ENCODE measurements around the gene JOSD2.
"Not testable (repeated sequence)": the region's sequence is repeated elsewhere in the genome, so short reads cannot be mapped to it uniquely, and the experiment has no call there.

Gene JOSD2

DNA sequence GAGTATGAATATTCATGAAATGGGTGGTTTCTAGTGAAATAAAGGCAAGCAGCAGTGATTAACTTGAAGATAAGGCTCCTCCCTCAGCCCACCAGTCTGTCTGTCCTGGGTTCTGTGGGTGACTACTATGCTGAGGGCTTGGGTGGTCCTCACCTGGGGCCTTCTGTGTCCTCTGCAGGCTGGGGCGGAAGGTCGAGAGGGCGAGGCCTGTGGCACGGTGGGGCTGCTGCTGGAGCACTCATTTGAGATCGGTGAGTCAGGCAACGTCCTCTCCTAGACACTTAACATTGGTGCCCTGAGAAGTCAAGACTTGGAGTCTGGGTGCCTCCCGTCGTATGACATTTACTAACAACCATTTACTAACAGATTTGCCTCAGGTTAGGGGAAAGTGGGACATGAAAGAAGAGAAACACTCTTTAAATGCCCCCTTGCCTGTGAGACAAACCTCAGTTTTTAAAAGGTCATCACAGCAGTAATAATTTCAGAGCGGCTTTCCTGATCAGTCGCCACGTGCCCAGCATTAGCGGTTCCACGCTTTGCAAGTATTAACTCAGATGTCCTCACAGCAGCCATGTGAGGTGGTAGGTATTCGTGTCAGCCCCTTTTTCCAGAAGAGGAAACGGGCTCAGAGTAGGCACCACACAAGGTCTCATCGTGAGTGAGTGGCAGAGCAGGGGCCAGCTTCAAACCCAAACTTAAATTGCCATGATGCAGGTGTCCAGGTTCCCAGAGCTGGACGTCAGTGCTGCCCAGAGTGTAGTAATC lies 33.1 kb downstream of the JOSD2 start:
- H3K4me1 ChIP-seq (ENCODE audit: control insufficient read depth in 1 of 2, insufficient read depth in 1 of 2, low read depth in 1 of 2, low read length in 1 of 2) = peaks cover 8 to 13% of the 10 kb centered on the region in 2 experiments
- H3K27ac ChIP-seq = no peak overlapping the region
- no peaks in the 10 kb centered on the region for H3K27me3 ChIP-seq
- H3K36me3 ChIP-seq = peaks cover 42% of the 10 kb centered on the region
- no peak overlapping the region for H3K4me3 ChIP-seq (ENCODE audit: low read depth in 1 of 2, low read length in 1 of 2)
- no peaks in the 10 kb centered on the region for H3K9me3 ChIP-seq
- no peak for TF ChIP-seq CTCF (IDR thresholded peaks at IDR 0.05)

DNA sequence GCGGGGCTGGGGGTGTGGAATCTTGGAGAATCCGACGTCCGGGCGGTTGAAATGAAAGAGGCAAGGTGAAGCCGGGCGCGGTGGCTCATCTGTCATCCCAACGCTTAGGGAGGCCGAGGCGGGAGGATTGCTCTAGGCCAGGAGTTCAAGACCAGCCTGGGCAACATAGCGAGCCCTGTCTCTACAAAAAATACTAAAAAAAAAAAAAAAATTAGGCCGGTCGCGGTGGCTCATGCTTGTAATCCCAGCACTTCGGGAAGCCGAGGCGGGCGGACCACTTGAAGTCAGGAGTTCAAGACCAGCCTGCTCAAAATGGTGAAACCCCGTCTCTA lies 34.1 kb downstream of the JOSD2 start:
- Histone ChIP-seq H3K27ac (peak overlapping the region; percentile 75), H3K4me3 (ENCODE audit: low read depth in 1 of 2, low read length in 1 of 2) (peak overlapping the region; percentile 80 to 82), H3K9me3 (no peaks in the 10 kb centered on the region), H3K27me3 (no peaks in the 10 kb centered on the region), H3K4me1 (ENCODE audit: control insufficient read depth in 1 of 2, insufficient read depth in 1 of 2, low read depth in 1 of 2, low read length in 1 of 2) (peaks cover 8 to 13% of the 10 kb centered on the region in 2 experiments), H3K36me3 (peaks cover 32% of the 10 kb centered on the region)
- TF ChIP-seq CTCF (IDR thresholded peaks at IDR 0.05) = no peak

DNA sequence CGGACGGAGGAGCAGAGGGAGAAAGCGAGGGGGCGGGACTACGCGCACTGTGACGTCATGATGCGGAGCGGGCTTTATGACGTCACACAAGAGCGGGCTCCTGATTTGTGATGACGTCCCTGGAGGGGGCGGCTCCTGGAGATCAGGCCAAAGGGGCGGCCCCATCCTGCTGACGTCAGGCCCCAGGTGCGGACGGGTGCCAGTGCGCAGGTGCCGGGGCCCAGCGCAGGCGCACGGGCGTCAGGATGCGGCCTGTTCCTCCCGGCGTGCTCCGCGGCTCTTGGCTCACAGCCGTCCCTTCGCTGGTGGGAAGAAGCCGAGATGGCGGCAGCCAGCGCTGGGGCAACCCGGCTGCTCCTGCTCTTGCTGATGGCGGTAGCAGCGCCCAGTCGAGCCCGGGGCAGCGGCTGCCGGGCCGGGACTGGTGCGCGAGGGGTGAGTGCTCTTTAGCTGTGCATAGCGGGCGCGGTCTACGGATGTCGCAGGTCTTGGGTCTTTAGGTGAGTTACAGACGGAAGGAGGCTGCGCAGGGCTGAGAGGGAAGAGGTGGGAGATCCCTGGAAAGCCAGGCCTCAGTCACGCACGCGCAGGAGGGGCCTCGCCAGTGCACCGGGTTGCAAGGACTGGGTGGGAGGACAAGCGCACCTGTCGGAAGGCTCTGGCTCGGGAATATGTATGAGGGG lies 34.6 kb downstream of the JOSD2 start, which contains the start of the genes EMC10 and GARIN5A:
Gene EMC10, plus strand, starts transcription at position 284 of the 683 bp plus-strand sequence. Its CDS starts 38 bp downstream, at position 322.
Gene GARIN5A, minus strand, starts transcription at position 625 of the 683 bp plus-strand sequence. Its CDS starts 460 bp downstream, at position 165.
- Histone ChIP-seq H3K27ac (peak within 1 kb of the TSS; percentile 75), H3K36me3 (peaks cover 26% of the 10 kb centered on the region), H3K4me1 (ENCODE audit: control insufficient read depth in 1 of 2, insufficient read depth in 1 of 2, low read depth in 1 of 2, low read length in 1 of 2) (peaks cover 8 to 13% of the 10 kb centered on the region in 2 experiments), H3K27me3 (no peaks in the 10 kb centered on the region), H3K9me3 (no peaks in the 10 kb centered on the region), H3K4me3 (ENCODE audit: low read depth in 1 of 2, low read length in 1 of 2) (peak within 1 kb of the TSS; percentile 80 to 82)
- TF ChIP-seq CTCF (IDR thresholded peaks at IDR 0.05) = no peak

- Histone ChIP-seq H3K36me3 (peaks cover 21% of the 10 kb centered on the region), H3K4me3 (ENCODE audit: low read depth in 1 of 2, low read length in 1 of 2) (peak overlapping the region; percentile 80 to 82), H3K27me3 (no peaks in the 10 kb centered on the region), H3K9me3 (no peaks in the 10 kb centered on the region), H3K27ac (peak overlapping the region; percentile 75), H3K4me1 (ENCODE audit: control insufficient read depth in 1 of 2, insufficient read depth in 1 of 2, low read depth in 1 of 2, low read length in 1 of 2) (peaks cover 8 to 13% of the 10 kb centered on the region in 2 experiments)
- no peak for TF ChIP-seq CTCF (IDR thresholded peaks at IDR 0.05)
Measured at GRCh38 chr19:50475736-50476223, 35.2 kb downstream of the JOSD2 start.

- Histone ChIP-seq H3K27me3 (no peaks in the 10 kb centered on the region), H3K36me3 (peaks cover 14% of the 10 kb centered on the region), H3K4me3 (ENCODE audit: low read depth in 1 of 2, low read length in 1 of 2) (no peak overlapping the region), H3K27ac (peak overlapping the region; percentile 27), H3K4me1 (ENCODE audit: control insufficient read depth in 1 of 2, insufficient read depth in 1 of 2, low read depth in 1 of 2, low read length in 1 of 2) (peaks cover 8 to 13% of the 10 kb centered on the region in 2 experiments), H3K9me3 (no peaks in the 10 kb centered on the region)
- no peak for TF ChIP-seq CTCF (IDR thresholded peaks at IDR 0.05)
Measured at GRCh38 chr19:50475101-50475568, 35.9 kb downstream of the JOSD2 start.

DNA sequence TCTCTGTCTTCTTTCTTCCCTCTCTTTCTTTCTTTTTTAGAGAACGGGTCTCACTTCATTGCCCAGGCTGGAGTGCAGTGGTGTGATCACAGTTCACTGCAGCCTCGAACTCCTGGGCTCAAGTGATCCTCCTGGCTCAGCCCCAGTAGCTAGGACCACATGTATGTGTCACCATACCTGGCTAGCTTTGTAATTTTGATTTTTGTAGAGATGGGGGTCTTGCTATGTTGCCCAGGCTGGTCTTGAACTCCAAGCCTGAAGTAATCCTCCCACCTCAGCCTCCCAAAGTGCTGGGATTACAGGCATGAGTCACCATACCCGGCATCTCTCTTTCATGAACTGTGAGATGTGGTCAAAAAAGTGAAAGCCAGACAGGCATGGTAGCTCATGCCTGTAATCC lies 37.7 kb downstream of the JOSD2 start:
- not testable (repeated sequence) for H3K27me3 ChIP-seq; H3K27ac ChIP-seq; H3K4me3 ChIP-seq (ENCODE audit: low read depth in 1 of 2, low read length in 1 of 2); H3K36me3 ChIP-seq; H3K9me3 ChIP-seq
- H3K4me1 ChIP-seq (ENCODE audit: control insufficient read depth in 1 of 2, insufficient read depth in 1 of 2, low read depth in 1 of 2, low read length in 1 of 2) = peaks cover 8 to 13% of the 10 kb centered on the region in 2 experiments
